ENCODE measurements around the gene GIPC2.

DNA sequence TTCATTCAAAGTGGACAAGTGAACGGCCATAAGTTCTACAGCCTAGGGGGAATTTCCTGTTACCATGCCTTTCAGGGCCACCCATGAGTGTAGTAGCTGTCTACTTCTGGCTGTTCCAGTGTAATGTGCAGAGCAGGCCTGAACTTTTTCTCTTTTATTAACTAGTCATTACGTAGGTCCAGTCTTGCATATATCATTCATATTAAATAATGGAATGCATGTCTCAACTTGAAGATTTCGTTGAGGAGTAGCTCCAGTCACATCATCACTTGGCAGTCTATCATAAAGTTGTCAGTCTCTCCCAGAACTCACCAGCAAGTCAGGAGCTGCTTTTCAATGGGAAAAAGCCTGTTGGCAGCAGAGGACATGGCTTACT lies 12.0 kb upstream of the GIPC2 start:
- no peak for TF ChIP-seq POLR2A (IDR thresholded peaks at IDR 0.05; ENCODE audit: low read length)
- TF ChIP-seq GATA1 (IDR thresholded peaks at IDR 0.05; ENCODE audit: low read depth, low read length), result no peak
